ENCODE data around the gene OR2F1.

Gene OR2F1

DNA sequence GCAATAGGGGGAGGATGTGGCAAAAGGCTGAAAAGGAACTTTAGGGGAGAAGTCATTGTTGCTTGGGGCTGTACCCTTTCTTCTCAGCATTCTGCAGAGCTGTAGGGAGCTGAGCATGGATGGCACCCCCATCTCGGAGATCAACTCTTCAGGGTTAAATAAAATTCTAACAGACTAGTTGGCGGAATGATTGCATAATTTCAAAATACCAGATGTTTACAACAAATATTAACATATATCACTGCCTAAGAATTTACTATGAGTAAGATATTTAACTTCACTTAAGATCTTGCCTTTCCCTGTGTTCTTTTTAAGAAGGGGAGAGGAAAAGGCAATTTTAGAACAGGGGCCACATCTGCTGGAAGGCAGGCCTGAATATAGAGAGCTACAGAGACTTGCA is 509 bp upstream of the OR2F1 start:
- DNase-seq (ENCODE audit: low spot score) = no peak

DNA sequence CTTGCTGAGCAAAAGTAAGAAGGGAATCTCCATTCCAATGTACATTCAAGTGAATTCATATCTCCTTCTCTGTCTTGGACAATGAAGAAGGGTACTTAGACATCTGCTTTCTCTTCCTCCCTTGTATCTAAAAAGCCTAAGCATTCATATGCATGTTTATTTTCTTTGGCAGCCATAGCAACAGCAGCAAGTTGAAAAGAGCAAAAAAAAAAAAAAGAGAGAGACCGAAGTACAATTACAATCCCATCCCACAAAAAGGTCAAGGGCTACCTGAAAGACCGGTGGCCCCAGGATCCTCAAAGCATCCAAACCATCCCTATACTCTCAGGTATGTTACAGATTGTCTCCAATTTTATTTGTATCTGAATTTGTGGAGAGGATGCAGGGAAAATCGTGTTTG is 4.1 kb downstream of the OR2F1 start:
- DNase-seq (ENCODE audit: low spot score) = no peak

DNA sequence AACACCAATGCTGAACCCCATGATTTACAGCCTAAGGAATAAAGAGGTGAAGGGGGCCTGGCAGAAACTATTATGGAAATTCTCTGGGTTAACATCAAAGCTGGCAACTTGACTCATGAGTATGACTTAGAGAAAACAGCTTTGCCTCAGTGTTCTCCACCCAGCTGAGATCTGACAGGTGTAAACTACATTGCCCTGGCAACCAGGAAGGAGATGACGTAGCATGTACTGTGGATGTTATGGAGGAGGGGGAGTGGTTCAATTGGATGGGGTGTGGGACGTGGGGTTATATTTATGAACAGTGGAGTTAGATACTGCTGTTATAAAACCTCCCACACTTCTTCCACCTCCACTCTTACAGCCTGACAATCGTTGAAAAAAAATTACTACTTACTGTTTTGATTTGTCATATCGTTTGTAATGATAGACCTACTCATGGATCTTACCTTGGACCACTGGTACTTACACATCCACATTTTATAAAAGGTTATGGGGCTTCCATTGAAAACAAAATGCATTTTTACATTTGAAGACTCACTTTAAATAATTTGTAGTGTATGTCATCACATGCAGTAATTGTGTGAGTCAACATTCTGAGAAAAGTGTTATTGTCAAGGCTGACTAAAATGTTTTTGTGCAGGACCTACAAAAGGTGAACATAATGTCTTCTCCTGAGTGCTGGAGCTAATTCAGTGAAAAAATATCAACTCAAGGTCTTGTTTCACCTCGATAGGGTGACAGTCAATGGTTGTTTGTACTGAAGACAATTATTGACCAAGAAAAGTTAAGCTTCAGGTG is 6.4 kb downstream of the OR2F1 start:
- no peak for DNase-seq (ENCODE audit: low spot score)

DNA sequence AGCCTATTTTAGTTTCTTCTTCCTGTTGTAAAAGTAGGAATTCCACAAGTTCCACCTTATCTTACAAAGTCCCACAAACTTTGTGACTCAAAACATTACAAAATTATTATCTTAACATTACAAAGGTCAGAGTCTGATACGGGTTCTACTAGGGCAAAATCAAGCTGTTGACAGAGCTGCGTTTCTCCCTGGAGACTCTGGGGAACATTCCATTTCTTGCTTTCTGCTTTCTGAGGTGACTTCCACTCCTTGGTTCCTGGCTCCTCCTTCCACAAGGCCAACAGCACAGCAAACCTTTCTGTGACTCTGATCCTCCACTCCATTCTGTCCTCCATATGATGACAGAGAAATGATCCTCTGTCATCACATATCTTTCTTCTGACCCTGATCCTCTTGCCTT is 10.6 kb downstream of the OR2F1 start:
- no peak for DNase-seq (ENCODE audit: low spot score)

DNA sequence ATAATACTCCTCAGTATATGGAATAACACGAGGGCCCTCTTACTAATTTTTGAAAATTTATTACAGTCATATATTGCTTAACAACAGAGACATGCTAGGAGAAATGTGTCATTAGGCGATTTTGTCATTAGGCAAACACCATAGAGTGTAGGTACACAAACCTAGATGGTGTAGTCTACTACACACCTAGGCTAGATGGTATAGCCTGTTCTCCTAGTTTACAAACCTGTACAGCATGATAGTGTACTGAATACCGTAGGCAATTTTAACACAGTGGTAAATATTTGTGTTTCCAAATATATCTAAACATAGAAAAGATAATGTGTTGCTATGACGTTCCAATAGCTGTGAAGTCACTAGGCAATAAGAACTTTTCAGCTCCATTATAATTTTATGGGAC is 12.8 kb downstream of the OR2F1 start:
- DNase-seq (ENCODE audit: low spot score) = no peak

DNA sequence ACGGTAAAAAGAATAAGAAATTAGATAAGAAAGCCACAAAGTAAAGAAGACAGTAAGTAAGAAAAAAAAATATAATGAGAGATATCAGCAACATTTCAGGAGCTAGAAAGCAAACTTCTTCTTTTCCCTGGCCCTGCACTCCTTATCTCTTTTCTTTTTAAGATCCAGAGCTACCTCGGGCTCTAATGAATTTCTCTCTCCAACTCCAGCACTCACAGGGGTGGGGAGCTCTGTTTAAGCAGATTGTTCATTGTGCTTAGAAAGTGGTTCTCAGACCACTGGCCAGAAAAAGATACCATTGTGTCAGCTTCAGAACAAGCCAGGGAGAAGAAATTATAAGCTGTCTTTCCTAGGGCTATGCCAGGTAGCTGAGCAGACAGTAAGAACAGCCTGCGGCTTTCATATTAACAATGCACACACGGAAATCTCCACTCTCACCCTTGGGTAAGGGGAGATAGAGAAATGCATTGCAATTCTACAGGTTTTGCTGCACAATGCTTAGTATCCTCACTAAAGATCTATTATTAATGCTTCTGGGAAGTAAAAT is 19.3 kb downstream of the OR2F1 start:
- DNase-seq (ENCODE audit: low spot score) = no peak

DNA sequence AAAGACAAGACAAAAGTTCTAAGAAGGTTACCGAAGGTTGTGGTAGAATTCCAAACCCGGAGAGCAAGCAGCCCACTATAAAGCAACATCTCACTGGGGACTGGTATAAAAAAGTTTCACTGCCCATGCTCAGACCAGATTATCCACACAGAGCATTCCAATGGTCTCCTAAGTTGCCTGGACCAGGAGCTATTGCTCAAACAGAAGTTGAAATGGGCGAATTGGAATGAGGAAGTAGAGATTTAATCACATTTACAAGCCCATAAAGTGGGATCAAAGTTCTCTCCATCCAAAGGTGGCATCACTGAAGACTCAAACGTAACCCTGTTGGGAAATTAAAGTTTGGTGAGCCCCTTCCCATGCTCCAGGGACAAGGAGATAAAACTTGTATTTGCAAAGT is 19.8 kb downstream of the OR2F1 start:
- DNase-seq (ENCODE audit: low spot score) = no peak

DNA sequence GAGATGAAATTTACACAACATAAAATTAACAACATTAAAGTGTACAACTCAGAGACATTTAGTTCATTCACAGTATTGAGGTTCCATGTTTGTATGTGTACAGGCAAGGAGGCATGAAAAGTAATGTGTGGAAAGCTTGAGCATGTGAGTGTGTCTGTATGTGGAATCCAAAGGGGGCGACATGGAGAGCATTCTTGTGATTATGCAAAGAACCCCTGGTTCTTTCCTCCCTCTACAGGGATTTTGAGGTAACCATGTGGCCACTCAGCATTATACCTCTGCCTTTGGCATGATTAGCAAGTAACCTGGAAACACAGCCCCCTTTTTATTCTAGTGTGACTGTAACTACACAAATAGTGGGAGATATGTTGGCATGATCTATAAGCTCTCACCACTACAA is 21.0 kb downstream of the OR2F1 start:
- no peak for DNase-seq (ENCODE audit: low spot score)

DNA sequence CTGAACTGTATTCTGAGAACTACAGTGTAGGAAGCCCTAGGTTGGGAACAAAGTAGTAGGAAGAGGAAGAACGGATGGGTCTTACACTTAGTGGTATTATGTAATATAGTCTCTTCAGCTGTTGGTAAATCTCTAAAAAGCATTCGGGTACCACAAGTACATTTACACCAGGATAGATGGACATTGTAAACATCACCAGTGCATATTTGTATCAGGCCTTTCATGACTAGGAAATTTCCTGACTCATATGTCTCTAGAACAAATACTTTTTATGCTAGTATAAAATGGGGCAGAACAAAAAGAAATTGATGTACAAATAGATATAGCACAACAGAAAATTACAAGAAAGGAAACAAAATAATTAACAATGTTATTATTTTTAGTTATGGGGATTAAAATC is 23.9 kb downstream of the OR2F1 start:
- no peak for DNase-seq (ENCODE audit: low spot score)

DNA sequence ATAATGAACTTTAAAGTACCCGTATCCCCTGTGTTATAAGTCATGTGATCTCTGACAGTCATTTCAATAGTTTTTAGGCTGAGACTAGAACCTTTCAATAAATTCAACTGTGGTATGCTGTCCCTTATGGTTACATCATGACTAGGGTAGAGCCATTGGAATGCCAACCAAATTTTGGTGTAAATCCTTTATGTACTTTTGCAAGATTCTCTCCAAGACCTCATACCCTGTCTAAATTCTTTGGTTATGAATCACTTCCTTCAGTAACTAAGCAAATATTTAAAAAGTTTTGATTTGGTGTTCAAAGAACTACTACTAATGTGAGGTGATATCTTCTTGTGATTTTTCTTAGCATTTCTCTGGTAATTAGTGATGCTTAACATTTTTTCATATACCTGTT is 24.7 kb downstream of the OR2F1 start:
- DNase-seq (ENCODE audit: low spot score) = no peak

DNA sequence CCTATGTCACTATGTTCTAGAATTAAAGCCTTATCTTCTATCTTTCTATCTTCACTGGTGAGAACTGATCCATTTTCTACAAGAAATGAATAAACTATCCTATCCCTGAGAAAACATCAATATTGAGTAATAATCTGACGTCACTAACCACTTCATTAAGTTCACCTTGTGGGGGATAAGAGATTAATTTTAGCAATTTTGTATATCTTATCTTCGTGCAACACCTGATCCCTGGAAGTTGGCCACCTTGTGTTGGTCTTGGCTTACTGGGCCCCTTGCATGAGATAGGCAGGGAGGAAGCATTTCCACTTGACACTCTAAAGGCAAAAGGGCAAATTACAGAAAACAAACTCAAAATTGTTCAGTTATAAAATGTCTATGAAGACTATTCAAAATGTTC is 25.4 kb downstream of the OR2F1 start:
- no peak for DNase-seq (ENCODE audit: low spot score)

DNA sequence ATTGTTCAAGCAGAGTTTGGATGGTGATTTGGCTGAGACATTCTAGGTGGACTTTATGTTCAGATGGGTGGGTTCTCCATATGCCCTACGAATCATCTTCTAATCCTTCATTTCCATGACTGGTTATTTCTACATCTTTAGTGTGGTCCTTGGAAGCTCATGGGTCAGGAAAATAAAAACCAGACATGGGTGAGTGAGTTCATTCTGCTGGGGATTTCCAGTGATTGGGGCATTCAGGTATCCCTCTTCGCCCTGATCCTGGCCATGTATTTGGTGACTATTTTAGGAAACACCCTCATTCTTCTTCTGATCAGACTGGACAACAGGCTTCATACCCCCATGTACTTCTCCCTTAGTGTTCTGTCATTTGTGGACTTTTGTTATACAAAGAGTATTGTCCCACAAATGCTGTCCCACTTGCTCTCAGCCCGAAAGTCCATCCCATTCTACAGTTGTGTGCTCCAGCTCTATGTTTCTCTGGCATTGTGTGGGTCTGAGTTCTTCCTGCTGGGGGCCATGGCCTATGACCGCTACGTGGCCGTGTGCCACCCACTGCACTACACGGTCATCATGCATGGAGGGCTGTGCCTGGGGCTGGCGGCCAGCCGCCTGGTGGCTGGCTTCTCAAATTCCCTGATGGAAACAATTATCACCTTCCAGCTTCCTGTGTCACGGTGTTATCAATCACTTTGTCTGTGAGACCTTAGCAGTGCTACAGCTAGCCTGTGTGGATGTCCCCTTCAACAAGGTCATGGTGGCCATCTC is 26.3 kb downstream of the OR2F1 start:
- DNase-seq (ENCODE audit: low spot score) = no peak

DNA sequence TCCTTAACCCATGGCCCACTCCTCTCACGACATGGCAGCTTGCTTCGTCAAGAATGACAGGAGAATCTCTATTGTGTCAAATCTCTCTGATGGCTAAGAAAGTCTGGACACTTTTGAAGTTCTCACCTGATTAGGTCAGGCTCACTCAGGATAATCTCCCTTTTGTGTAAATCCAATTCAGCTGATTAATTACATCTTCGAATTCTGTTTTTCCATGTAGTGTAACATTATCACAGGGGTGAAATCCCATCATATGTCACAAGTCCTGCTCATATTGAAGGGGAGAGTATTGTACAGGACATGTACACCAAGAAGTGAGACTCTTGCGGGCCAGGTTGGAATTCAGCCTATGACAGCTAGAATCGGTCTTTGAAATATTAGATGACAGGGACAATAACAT is 29.3 kb downstream of the OR2F1 start:
- DNase-seq (ENCODE audit: low spot score) = no peak

DNA sequence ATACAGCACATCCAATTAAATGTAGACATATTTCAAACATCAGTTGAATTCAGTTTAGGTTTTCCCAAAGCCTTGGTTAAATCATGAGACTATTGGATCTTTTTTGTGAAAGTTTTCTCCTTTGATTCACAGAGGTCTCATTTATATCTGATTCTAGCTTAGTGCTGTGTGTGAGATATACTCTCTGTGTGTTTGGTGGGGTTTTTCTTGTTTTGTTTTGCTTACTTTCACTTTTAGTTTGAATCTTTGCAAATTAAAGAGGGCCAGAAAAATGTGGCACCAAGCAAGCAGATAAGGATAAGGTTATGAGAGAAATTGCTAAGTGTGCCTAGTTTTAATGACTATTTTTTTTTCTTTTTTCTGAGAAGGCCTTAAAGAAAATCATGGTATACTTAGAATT is 32.9 kb downstream of the OR2F1 start:
- no peak for DNase-seq (ENCODE audit: low spot score)

DNA sequence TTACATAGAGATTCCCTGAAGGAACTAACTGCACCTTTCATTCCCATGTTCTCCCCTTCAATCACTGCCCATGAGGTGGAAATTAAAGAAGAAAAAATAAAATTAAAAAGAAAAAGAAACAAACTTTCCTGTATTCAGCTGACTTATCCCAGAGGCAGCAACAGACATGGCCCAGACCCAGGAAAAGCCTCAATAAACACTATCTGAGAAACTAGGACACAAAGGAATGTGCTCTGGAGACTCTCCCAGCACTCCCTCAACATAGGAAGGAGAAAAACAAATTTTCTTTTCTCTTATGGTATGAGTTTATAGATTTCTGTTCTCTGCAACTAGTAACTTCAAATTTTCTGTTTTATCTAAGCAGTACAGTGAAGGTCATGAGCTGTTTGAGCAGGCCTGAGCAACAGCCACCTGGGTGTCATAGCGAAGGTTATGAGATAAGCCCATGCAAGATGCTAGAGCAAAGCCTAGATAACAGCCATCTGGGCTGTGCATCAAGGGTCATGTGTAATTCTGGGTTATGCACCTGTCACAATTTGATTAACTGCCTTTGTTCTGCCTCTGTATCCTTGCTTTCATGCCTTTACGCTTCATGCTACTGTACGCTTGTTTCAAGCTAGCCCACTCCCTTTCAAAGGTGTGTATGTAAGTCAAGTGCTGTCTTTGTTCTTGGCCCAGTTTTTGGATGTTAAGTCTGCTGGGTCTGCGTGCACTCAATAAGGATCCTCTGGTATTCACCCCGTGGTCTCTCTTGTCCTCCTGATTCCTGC is 34.5 kb downstream of the OR2F1 start:
- DNase-seq (ENCODE audit: low spot score) = no peak

DNA sequence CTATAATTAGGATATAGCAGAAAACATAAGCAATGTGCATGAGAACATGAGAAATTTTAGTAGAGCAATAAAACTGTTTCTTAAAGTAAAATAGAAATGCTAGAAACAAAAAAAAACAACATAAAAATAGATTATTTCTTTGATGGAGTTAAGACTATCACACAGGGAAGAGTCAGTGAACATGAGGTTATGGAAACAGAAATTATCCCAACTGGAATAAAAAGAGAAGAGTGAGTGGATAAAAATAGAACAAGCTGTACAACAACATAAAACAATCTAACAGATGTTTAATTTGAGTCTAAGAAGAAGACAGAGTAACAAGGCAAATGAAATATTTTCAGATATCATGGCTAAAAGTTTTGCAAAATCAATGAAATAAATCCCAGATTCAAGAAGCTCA is 38.0 kb downstream of the OR2F1 start:
- no peak for DNase-seq (ENCODE audit: low spot score)

DNA sequence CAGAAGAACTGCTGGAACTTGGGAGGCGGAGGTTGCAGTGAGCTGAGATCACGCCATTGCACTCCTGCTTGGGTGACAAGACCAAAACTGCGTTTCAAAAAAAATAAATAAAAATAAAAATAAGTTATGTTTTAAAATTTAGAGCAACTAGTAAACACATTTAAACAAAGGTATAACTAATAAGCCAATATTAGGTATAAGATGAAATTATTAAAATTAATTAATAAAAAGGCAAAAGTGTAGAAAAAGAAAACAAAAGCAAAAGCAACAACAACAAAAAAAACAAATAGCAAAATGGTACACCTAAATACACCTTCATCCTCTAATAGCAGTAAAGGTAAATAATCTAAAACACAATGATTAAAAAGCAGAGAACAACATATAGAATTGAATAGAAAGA is 39.3 kb downstream of the OR2F1 start:
- no peak for DNase-seq (ENCODE audit: low spot score)

DNA sequence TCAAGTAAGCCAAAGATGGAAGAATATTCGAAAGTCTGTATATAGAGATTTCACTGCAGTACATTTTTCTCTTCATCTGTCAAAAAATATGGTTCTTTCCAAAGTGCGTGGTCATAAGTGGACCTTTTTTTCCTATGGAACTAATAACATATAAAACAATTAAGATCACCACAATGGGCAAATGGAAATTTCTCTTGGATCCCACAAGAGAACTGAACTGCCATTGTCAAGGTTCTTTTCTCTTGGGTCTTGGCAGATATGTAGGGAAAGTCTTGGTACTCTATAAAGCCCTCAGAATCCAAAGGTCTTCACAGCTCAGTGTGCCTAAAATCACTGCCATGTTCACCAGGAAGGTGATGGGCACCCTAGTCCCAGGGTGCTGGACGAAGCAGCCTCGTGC is 45.4 kb downstream of the OR2F1 start, which contains the start of gene OR6B1:
OR6B1 (plus strand) TSS at position 301 of the 400 bp plus-strand sequence. CDS start 3,677 bp downstream, outside the sequence.
- no peak for DNase-seq (ENCODE audit: low spot score)

DNA sequence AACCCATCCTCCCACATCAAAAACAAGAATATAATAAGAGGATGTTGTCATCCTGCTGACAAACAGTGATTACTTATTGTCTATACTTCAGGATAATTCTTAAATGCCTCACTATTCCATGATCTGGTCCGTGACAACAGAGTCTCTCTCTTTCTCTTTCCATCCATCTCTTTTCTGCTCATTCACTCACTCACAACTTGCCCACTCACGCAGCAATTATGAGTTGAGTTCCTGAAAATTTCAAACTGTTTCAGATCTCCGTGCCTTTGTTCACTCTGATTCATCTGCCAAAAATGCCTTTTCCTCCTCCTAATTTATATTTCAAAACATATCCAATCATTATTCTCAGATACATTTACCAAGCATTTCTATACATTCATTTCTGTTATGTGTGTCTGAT is 46.9 kb downstream of the OR2F1 start:
- no peak for DNase-seq (ENCODE audit: low spot score)

DNA sequence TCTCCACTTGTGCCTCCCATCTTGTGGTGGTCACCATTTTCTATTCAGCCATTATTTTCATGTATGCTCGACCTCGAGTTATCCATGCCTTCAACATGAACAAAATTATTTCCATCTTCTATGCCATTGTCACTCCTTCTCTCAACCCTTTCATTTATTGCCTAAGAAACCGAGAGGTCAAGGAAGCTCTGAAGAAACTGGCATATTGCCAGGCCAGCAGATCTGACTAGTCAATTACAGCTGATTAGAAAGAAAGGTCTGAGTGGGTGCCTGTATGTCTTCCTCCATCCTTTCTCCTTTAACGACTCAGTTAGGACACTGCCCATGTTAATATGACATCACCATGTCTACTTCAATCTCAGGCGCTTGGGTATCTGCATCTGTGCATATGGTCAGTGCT is 50.1 kb downstream of the OR2F1 start:
- DNase-seq (ENCODE audit: low spot score) = no peak

DNA sequence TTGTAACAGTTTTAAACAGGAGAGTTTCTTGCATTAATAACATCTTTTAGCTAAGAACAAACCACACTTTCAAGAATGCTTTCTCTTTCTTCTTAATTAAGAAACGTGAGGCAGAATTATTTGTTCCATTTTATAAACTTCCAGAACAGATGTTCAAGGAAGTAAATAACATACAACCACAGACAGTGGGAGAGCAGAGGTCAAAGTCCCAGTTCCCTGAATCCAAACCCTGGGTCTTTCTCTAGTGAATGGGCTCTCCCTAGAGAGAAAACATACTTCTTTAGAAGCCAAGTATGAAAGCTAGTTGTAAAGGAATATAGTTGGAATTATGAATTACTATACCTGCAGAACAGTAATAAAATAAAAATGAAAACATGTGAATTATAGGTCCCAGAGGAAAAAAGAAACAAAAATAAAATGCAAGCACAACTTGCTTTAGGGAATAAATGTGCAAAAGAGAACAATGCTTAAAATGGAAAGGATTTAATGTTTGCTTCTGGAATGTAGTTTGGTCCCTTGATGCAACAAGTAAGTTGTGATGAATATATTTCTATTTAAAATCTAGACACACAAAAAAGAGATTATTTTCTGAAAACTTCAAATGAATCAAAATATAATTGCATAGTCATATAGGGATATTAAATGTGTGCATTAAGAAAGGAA is 51.5 kb downstream of the OR2F1 start:
- DNase-seq (ENCODE audit: low spot score) = no peak

DNA sequence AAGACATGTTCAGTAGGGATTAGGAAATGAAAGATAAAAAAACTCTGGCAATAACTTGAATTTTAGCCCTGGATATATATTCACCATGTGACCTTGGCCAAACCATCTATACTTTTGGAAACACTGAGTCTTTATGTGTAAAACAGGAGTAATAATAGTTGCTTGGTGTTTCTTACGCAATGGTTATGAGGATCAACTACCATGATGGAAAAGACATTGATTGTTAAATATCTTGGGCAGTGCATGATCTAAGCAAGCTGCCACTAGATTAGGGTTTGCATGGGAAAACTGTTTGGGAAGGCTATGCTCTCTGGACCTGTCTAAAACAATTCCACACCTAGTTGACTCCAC is 52.0 kb downstream of the OR2F1 start:
- DNase-seq (ENCODE audit: low spot score) = no peak
